OCI-LY3 (cell line): ENCODE data around the gene BICD2.

Experiments
- H2AFZ ChIP-seq: fragments of 200-600, 300-600 bp; shearing (Covaris generic); 2 replicates; pipeline ENCODE4 v1.6.0; 2014; ENCODE audit warnings: antibody characterized with exemption, low read depth, low read length
- H3K27ac ChIP-seq: fragments of 200-600, 300-600 bp; sonication (generic); 2 replicates; pipeline ENCODE4 v1.5.1; 2014; ENCODE audit warnings: mild to moderate bottlenecking, low read length, moderate library complexity, mixed read lengths
- H3K27me3 ChIP-seq: fragments of 200-600, 300-600 bp; sonication (generic); 2 replicates; pipeline ENCODE4 v1.6.1; 2014; ENCODE audit warnings: low read depth, low read length, mixed read lengths
- H3K36me3 ChIP-seq: fragments of 200-600, 300-600 bp; sonication (generic); replicated peaks from 2 replicates; pipeline ENCODE3; 2014; ENCODE audit warnings: low read depth, low read length, mixed read lengths
- H3K4me1 ChIP-seq: fragments of 300-600, 200-600 bp; sonication (generic); 2 replicates; pipeline ENCODE4 v1.6.1; 2014; ENCODE audit warnings: low read length, mixed read lengths
- H3K4me2 ChIP-seq: fragments of 200-600, 300-600 bp; sonication (generic); 2 replicates; pipeline ENCODE4 v1.6.1; 2014; ENCODE audit warnings: low read length, mixed read lengths
- H3K4me3 ChIP-seq: fragments of 300-600, 200-600 bp; sonication (generic); 2 replicates; pipeline ENCODE4 v1.5.1; 2014; ENCODE audit warnings: antibody characterized with exemption, mild to moderate bottlenecking, low read length, moderate library complexity
- H3K79me2 ChIP-seq: fragments of 300-600, 200-600 bp; shearing (Covaris generic); 2 replicates; pipeline ENCODE4 v1.6.1; 2014; ENCODE audit warnings: mild to moderate bottlenecking, low read length, mixed read lengths
- H3K9ac ChIP-seq: fragments of 300-600, 200-600 bp; shearing (Covaris generic); 2 replicates; pipeline ENCODE4 v1.6.0; 2014; ENCODE audit warnings: mild to moderate bottlenecking, low read length, moderate library complexity
- H3K9me3 ChIP-seq: fragments of 200-600, 300-600 bp; shearing (Covaris generic); 2 replicates; pipeline ENCODE4 v1.6.1; 2014; ENCODE audit warnings: low read length, mixed read lengths; ENCODE audit not compliant: insufficient read depth
- H4K20me1 ChIP-seq: fragments of 200-600, 300-600 bp; sonication (generic); 2 replicates; pipeline ENCODE4 v1.6.1; 2016; ENCODE audit warnings: low read length, mixed read lengths; ENCODE audit not compliant: insufficient read depth
- EZH2phosphoT487 ChIP-seq: fragments of 200-600 bp; shearing (Covaris generic); IDR thresholded peaks from 2 replicates; pipeline ENCODE4 v1.6.1; 2018; ENCODE audit warnings: antibody characterized with exemption, mixed run types, low read depth
- TF ChIP-seq, protein P1 (sequence below): fragments of 200-600, 300-600 bp; sonication (generic); IDR thresholded peaks from 2 replicates; pipeline ENCODE4 v1.5.1; 2014; ENCODE audit warnings: antibody characterized with exemption, low read length, low read depth

BICD2 gene

DNA sequence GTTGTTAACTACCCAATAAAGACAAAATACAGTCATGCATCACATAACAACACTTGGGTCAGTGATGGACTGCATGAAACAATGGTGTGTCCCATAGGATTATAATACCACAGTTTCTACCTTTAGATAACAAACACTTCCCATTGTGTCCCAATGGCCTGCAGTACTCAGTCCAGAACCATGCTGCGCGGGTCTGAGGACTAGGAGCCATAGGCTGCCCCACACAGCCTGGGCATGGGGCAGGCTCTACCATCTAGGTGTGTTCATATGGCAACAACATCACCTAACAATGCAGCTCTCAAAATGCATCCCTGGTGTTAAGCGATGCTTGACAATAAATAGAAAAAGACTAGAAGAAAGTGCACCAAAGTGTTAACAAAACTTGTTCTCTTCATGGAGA is 101.5 kb downstream of the BICD2 start:
- TF ChIP-seq, protein P1, sequence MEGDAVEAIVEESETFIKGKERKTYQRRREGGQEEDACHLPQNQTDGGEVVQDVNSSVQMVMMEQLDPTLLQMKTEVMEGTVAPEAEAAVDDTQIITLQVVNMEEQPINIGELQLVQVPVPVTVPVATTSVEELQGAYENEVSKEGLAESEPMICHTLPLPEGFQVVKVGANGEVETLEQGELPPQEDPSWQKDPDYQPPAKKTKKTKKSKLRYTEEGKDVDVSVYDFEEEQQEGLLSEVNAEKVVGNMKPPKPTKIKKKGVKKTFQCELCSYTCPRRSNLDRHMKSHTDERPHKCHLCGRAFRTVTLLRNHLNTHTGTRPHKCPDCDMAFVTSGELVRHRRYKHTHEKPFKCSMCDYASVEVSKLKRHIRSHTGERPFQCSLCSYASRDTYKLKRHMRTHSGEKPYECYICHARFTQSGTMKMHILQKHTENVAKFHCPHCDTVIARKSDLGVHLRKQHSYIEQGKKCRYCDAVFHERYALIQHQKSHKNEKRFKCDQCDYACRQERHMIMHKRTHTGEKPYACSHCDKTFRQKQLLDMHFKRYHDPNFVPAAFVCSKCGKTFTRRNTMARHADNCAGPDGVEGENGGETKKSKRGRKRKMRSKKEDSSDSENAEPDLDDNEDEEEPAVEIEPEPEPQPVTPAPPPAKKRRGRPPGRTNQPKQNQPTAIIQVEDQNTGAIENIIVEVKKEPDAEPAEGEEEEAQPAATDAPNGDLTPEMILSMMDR = no peak
- no peak for TF ChIP-seq EZH2phosphoT487
- Histone ChIP-seq H3K79me2 (peaks cover 96% of the 10 kb centered on the region), H4K20me1 (peaks cover 35% of the 10 kb centered on the region)

DNA sequence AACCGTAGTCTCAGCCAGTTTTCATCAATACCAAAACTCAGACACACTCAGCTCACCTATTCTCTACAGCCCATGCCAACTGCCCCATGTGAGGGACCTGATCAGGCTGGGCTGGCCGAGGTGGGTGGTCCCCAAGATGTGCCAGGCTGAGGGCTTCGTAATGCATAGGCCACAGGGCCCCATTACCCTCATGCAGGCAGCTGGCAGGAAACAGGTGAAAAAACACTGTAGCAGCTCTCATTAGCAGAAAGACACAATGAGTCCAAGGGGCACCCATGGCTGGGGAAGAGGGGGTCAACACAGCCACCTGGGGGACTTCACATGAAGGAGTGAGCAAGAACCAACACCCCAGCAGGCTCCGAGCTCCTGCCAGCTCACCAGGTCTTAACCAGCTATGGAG is 102.9 kb downstream of the BICD2 start:
- Histone ChIP-seq H3K27ac (no peak overlapping the region), H3K4me3 (no peak overlapping the region), H3K4me1 (no peaks in the 10 kb centered on the region), H3K9me3 (no peaks in the 10 kb centered on the region), H3K79me2 (peaks cover 86% of the 10 kb centered on the region), H3K36me3 (peaks cover 10% of the 10 kb centered on the region), H4K20me1 (peaks cover 35% of the 10 kb centered on the region), H2AFZ (no peak overlapping the region), H3K9ac (no peak overlapping the region), H3K4me2 (no peak overlapping the region), H3K27me3 (no peaks in the 10 kb centered on the region)
- TF ChIP-seq EZH2phosphoT487 = no peak
- TF ChIP-seq, protein P1 = no peak

More for the DNA sequence above, 101.5 kb downstream of the BICD2 start:
- Histone ChIP-seq H3K9me3 (no peaks in the 10 kb centered on the region), H3K9ac (no peak overlapping the region), H2AFZ (no peak overlapping the region), H3K4me3 (no peak overlapping the region), H3K27me3 (no peaks in the 10 kb centered on the region), H3K36me3 (peaks cover 9% of the 10 kb centered on the region), H3K4me1 (no peaks in the 10 kb centered on the region), H3K27ac (no peak overlapping the region), H3K4me2 (no peak overlapping the region)
